ENCODE data around the gene ZNF174.
A peak's percentile ranks its signal among the peaks of the same experiment; 100 is the strongest.

The ZNF174 gene

DNA sequence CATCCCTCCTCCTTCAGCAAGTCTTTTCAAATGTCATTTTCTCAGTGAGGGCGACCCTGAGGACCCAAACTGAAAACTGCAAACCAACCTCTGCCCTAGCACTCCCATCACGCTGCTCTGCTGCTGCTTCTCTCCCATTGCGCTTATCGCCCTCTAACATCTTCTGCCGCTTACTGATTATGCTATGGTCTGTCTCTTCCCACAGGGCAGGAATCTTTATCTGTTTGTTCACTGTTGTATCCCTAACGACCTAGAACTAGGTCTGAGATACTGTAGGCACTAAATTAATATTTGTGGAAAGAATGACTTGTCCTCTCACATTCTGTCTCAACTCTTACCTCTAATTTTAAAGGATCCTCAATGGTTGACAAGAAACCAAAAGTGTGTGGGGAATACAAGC, 12.7 kb upstream of the ZNF174 start:
- Histone ChIP-seq H3K4me1 (ENCODE audit: control insufficient read depth, insufficient read depth, low read length) (no peaks in the 10 kb centered on the region), H3K9ac (ENCODE audit: low read length) (no peak overlapping the region), H3K36me3 (ENCODE audit: control insufficient read depth, insufficient read depth, low read length, severe bottlenecking) (peaks cover 69% of the 10 kb centered on the region), H3K9me3 (ENCODE audit: control insufficient read depth, low read length) (peaks cover 61% of the 10 kb centered on the region), H3K4me3 (ENCODE audit: low read length) (no peak overlapping the region), H3K27me3 (replicated peaks; ENCODE audit: control insufficient read depth, insufficient read depth, low read length) (no peaks in the 10 kb centered on the region)
- DNase-seq (ENCODE audit: low read depth) = no peak

DNA sequence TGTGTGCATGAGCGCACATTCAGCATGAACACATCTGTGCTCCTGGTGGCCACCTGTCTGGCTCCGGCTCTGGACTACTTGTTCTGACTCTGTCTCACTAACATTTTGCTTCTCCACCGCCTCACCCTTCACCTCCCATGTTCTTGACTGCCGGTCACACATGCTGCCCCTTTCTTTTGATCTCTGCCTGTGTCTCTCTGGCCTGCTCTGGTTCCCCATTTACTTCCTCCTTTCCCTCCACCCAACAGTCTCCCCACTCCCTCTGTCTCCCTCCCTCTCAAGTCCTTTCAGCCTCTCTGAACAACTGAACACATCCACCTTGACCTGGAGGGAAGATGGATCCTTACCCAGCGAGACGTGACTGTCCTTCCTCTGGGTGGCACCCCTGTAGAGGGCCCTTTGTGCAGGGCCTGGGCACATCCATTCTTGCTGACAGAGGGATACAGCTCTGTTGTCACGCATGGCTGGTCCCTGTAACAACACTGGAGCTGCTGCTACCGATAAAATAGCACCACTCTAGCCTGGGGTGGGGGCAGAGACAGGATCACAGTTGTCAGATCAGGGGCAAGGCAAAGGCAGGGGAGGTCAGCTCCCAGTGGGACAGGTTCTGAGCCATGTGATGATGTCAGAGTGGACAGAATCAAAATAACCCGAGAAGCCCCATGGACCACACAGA, 11.2 kb upstream of the ZNF174 start:
- H3K27me3 ChIP-seq (replicated peaks; ENCODE audit: control insufficient read depth, insufficient read depth, low read length) = no peaks in the 10 kb centered on the region
- peaks cover 69% of the 10 kb centered on the region for H3K36me3 ChIP-seq (ENCODE audit: control insufficient read depth, insufficient read depth, low read length, severe bottlenecking)
- peaks cover 46% of the 10 kb centered on the region for H3K9me3 ChIP-seq (ENCODE audit: control insufficient read depth, low read length)
- no peak overlapping the region for H3K9ac ChIP-seq (ENCODE audit: low read length)
- no peaks in the 10 kb centered on the region for H3K4me1 ChIP-seq (ENCODE audit: control insufficient read depth, insufficient read depth, low read length)
- no peak for DNase-seq (ENCODE audit: low read depth)
- no peak overlapping the region for H3K4me3 ChIP-seq (ENCODE audit: low read length)

- no peaks in the 10 kb centered on the region for H3K27me3 ChIP-seq (replicated peaks; ENCODE audit: control insufficient read depth, insufficient read depth, low read length)
- peaks cover 19% of the 10 kb centered on the region for H3K9me3 ChIP-seq (ENCODE audit: control insufficient read depth, low read length)
- DNase-seq (ENCODE audit: low read depth) = no peak
- peak overlapping the region; percentile 96 for H3K9ac ChIP-seq (ENCODE audit: low read length)
- H3K4me1 ChIP-seq (ENCODE audit: control insufficient read depth, insufficient read depth, low read length) = peaks cover 14% of the 10 kb centered on the region
- H3K4me3 ChIP-seq (ENCODE audit: low read length) = peak overlapping the region; percentile 99
- H3K36me3 ChIP-seq (ENCODE audit: control insufficient read depth, insufficient read depth, low read length, severe bottlenecking) = peaks cover 49% of the 10 kb centered on the region
These were observed 603 bp upstream of the ZNF174 start for GRCh38 chr16:3400446-3400778.

DNA sequence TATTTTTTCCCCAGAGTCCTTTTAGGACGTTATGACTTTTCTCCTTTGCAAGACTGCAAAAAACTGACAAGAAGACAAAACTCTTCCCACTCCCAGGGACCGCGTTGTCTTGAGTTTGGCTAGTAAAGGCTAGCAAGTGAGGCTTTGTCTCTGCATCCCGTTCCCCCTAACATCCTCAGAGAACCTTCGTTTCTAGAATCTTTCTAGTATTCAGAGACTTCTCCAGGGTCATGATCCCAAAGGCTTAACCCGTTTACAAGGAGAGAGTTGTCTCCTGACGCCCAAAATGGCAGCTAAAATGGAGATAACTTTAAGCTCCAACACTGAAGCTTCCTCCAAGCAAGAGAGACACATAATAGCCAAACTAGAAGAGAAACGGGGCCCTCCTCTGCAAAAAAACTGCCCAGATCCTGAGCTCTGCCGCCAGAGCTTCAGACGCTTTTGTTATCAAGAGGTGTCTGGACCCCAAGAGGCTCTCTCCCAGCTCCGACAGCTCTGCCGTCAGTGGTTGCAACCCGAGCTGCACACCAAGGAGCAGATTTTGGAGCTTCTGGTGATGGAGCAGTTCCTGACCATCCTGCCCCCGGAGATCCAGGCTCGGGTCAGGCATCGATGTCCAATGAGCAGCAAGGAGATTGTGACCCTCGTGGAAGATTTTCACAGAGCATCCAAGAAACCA, 843 bp downstream of the ZNF174 start:
- Histone ChIP-seq H3K9me3 (ENCODE audit: control insufficient read depth, low read length) (peaks cover 34% of the 10 kb centered on the region), H3K36me3 (ENCODE audit: control insufficient read depth, insufficient read depth, low read length, severe bottlenecking) (peaks cover 49% of the 10 kb centered on the region)
- DNase-seq (ENCODE audit: low read depth) = peak; percentile 31

GRCh38 chr16:3408561-3409197, 7.7 kb downstream of the ZNF174 start:
- Histone ChIP-seq H3K4me1 (ENCODE audit: control insufficient read depth, insufficient read depth, low read length) (no peaks in the 10 kb centered on the region), H3K9me3 (ENCODE audit: control insufficient read depth, low read length) (peaks cover 92% of the 10 kb centered on the region), H3K9ac (ENCODE audit: low read length) (no peak overlapping the region), H3K27me3 (replicated peaks; ENCODE audit: control insufficient read depth, insufficient read depth, low read length) (no peaks in the 10 kb centered on the region), H3K36me3 (ENCODE audit: control insufficient read depth, insufficient read depth, low read length, severe bottlenecking) (peaks cover 70% of the 10 kb centered on the region), H3K4me3 (ENCODE audit: low read length) (peak overlapping the region; percentile 77)
- DNase-seq (ENCODE audit: low read depth) = no peak

More for the DNA sequence above, 843 bp downstream of the ZNF174 start:
- Histone ChIP-seq H3K27me3 (replicated peaks; ENCODE audit: control insufficient read depth, insufficient read depth, low read length) (no peaks in the 10 kb centered on the region), H3K4me3 (ENCODE audit: low read length) (peak overlapping the region; percentile 99), H3K4me1 (ENCODE audit: control insufficient read depth, insufficient read depth, low read length) (peaks cover 11% of the 10 kb centered on the region), H3K9ac (ENCODE audit: low read length) (peak overlapping the region; percentile 96)

DNA sequence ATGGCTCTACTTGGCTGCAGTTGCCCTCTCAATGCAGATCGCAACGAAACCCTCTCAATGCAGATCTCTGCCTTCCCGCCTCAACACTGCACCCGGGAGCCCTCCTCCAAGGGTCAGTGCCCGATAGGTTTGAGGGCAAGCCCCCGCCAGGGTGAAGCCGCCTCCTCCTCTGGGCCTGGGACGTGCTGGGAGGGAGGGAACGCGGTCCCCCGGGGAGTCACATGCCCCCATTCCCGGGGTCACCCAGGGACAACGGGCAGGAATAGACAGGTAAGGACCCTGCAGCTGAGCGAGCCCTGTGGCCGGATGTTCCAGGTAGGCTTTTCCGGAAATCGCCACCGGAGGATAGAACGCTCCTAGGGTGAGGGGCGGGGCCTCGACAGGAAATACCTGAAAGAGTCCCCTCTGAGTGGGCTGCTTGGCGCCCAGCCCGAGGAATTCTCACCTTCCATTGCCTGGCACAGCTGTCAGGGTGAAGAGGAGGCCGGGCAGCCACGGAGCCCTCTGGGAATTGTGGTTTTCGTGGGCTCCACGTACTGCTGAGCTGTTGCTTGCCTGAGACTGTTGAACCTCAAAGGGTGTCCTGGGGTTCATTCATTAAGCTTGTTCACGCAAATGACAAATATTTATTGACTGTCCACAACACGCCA, 12.8 kb downstream of the ZNF174 start:
- no peaks in the 10 kb centered on the region for H3K4me1 ChIP-seq (ENCODE audit: control insufficient read depth, insufficient read depth, low read length)
- H3K9ac ChIP-seq (ENCODE audit: low read length) = no peak overlapping the region
- no peak overlapping the region for H3K4me3 ChIP-seq (ENCODE audit: low read length)
- H3K9me3 ChIP-seq (ENCODE audit: control insufficient read depth, low read length) = peaks cover 51% of the 10 kb centered on the region
- DNase-seq (ENCODE audit: low read depth) = no peak
- H3K36me3 ChIP-seq (ENCODE audit: control insufficient read depth, insufficient read depth, low read length, severe bottlenecking) = peaks cover 19% of the 10 kb centered on the region
- no peaks in the 10 kb centered on the region for H3K27me3 ChIP-seq (replicated peaks; ENCODE audit: control insufficient read depth, insufficient read depth, low read length)

- DNase-seq (ENCODE audit: low read depth) = no peak
- Histone ChIP-seq H3K27me3 (replicated peaks; ENCODE audit: control insufficient read depth, insufficient read depth, low read length) (no peaks in the 10 kb centered on the region), H3K4me1 (ENCODE audit: control insufficient read depth, insufficient read depth, low read length) (no peaks in the 10 kb centered on the region), H3K9me3 (ENCODE audit: control insufficient read depth, low read length) (peaks cover 4% of the 10 kb centered on the region), H3K36me3 (ENCODE audit: control insufficient read depth, insufficient read depth, low read length, severe bottlenecking) (peaks cover 18% of the 10 kb centered on the region), H3K9ac (ENCODE audit: low read length) (no peak overlapping the region), H3K4me3 (ENCODE audit: low read length) (peak overlapping the region; percentile 75)
These were observed 30.8 kb downstream of the ZNF174 start for GRCh38 chr16:3431779-3432219.

DNA sequence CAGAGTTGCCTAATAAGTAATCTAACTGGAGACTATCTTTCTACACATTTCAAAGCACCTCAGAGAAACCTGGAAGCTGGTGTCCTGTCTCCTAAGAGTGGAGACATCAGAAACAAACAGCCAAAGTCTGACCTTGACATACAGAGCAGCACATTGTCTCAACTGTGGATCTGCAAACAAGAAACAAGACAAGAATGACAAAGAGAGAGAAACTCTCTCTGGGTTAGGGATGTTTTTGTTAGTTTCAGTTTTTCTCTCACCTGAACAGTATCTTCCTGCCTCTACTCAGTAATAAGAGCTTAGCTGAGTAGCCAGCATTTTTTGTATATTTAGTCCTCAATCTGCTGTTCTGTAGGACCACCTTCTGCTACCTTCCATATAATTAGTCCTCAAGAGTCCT, 33.4 kb downstream of the ZNF174 start:
- Histone ChIP-seq H3K36me3 (ENCODE audit: control insufficient read depth, insufficient read depth, low read length, severe bottlenecking) (peaks cover 32% of the 10 kb centered on the region), H3K9ac (ENCODE audit: low read length) (no peak overlapping the region), H3K27me3 (replicated peaks; ENCODE audit: control insufficient read depth, insufficient read depth, low read length) (no peaks in the 10 kb centered on the region), H3K4me3 (ENCODE audit: low read length) (no peak overlapping the region), H3K9me3 (ENCODE audit: control insufficient read depth, low read length) (peaks cover 4% of the 10 kb centered on the region), H3K4me1 (ENCODE audit: control insufficient read depth, insufficient read depth, low read length) (no peaks in the 10 kb centered on the region)
- no peak for DNase-seq (ENCODE audit: low read depth)

GRCh38 chr16:3439637-3440036, 38.6 kb downstream of the ZNF174 start:
- Histone ChIP-seq H3K4me1 (ENCODE audit: control insufficient read depth, insufficient read depth, low read length) (peaks cover 7% of the 10 kb centered on the region), H3K9ac (ENCODE audit: low read length) (no peak overlapping the region), H3K27me3 (replicated peaks; ENCODE audit: control insufficient read depth, insufficient read depth, low read length) (no peaks in the 10 kb centered on the region), H3K36me3 (ENCODE audit: control insufficient read depth, insufficient read depth, low read length, severe bottlenecking) (peaks cover 38% of the 10 kb centered on the region), H3K9me3 (ENCODE audit: control insufficient read depth, low read length) (no peaks in the 10 kb centered on the region), H3K4me3 (ENCODE audit: low read length) (no peak overlapping the region)
- DNase-seq (ENCODE audit: low read depth) = no peak

- peaks cover 10% of the 10 kb centered on the region for H3K4me1 ChIP-seq (ENCODE audit: control insufficient read depth, insufficient read depth, low read length)
- H3K4me3 ChIP-seq (ENCODE audit: low read length) = peak within 1 kb of the TSS; percentile 93
- peak; percentile 92 for DNase-seq (ENCODE audit: low read depth)
- H3K27me3 ChIP-seq (replicated peaks; ENCODE audit: control insufficient read depth, insufficient read depth, low read length) = no peaks in the 10 kb centered on the region
- H3K36me3 ChIP-seq (ENCODE audit: control insufficient read depth, insufficient read depth, low read length, severe bottlenecking) = peaks cover 18% of the 10 kb centered on the region
- no peaks in the 10 kb centered on the region for H3K9me3 ChIP-seq (ENCODE audit: control insufficient read depth, low read length)
- H3K9ac ChIP-seq (ENCODE audit: low read length) = peak within 1 kb of the TSS; percentile 91
These were observed 42.4 kb downstream of the ZNF174 start, which contains the start of the genes NAA60 and ZNF597 for GRCh38 chr16:3443108-3444031. Gene NAA60, plus strand, starts transcription at chr16:3443680. Its CDS starts 32,548 bp downstream, at chr16:3476228. Gene ZNF597, minus strand, starts transcription at chr16:3443504. Its CDS starts 351 bp downstream, at chr16:3443153.
